ENCODE data around the gene UGP2.

DNA sequence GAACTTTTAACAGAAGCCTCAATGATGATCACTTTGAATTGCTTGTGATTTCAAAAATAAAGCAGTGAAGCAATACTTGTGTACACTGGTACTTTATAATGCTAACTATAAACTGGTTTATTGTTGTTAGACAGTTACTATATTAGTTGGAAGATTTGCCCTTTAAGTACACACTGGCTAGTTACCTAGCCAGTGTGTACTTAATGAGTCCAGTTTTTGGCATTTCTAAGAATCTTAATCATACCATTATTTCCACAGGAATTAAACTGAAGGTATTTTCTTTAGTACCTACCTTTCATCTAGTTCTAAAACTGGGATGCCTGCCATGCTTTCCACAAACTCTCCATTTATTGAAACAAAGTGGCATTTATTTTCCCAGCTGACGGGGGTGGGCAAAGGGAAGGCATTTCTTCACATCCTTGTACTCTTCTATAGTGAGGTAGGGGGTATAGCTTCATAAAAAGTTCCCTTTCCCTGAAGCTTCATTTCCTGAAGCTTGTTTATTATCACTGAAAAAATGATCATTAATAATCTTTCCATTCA, 49.9 kb downstream of the UGP2 start:
- TF ChIP-seq POLR2A (IDR thresholded peaks at IDR 0.05), result no peak
- TF ChIP-seq, protein P1, sequence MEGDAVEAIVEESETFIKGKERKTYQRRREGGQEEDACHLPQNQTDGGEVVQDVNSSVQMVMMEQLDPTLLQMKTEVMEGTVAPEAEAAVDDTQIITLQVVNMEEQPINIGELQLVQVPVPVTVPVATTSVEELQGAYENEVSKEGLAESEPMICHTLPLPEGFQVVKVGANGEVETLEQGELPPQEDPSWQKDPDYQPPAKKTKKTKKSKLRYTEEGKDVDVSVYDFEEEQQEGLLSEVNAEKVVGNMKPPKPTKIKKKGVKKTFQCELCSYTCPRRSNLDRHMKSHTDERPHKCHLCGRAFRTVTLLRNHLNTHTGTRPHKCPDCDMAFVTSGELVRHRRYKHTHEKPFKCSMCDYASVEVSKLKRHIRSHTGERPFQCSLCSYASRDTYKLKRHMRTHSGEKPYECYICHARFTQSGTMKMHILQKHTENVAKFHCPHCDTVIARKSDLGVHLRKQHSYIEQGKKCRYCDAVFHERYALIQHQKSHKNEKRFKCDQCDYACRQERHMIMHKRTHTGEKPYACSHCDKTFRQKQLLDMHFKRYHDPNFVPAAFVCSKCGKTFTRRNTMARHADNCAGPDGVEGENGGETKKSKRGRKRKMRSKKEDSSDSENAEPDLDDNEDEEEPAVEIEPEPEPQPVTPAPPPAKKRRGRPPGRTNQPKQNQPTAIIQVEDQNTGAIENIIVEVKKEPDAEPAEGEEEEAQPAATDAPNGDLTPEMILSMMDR (IDR thresholded peaks at IDR 0.05), result no peak
- no peak for TF ChIP-seq POLR2AphosphoS5 (IDR thresholded peaks at IDR 0.05)

Data from suprapubic skin (tissue), 4 donors.